Measurements from ENCODE around the gene CD101. TPM values are rescaled to one million over a fixed set of nuclear protein-coding genes. Genes with fewer than 3 reads are reported as not detected.

The CD101 gene
- total RNA-seq, 1 experiment from 2014 or later = 1.2 TPM

- DNase-seq (ENCODE audit: low read depth, low spot score) = no peak
- RAD21 ChIA-PET (ENCODE audit: low non-redundant PET in 1 of 2, low total read pairs in 2 of 2, uncharacterized antibody in 2 of 2, unreplicated experiment in 2 of 2) = no interaction called here
- CTCF ChIA-PET = no interaction called here
Observed at GRCh38 chr1:116987256-116987555, 14.4 kb upstream of the CD101 start.

More at GRCh38 chr1:116987256-116987555, 14.4 kb upstream of the CD101 start:
- Histone ChIP-seq H3K27me3 (ENCODE audit: insufficient read depth, low read length) (no peaks in the 10 kb centered on the region), H3K4me1 (ENCODE audit: control insufficient read depth in 1 of 2, insufficient read depth in 2 of 2, low read length in 2 of 2) (peaks cover 0 to 3% of the 10 kb centered on the region in 2 experiments; a peak in 1 of 4 replicates), H2AFZ (ENCODE audit: low read depth, low read length, poor library complexity, severe bottlenecking) (no peak overlapping the region), H3K4me2 (ENCODE audit: low read length) (no peak overlapping the region), H3K9ac (ENCODE audit: low read length) (no peak overlapping the region), H3K36me3 (ENCODE audit: control insufficient read depth in 1 of 2, insufficient read depth in 2 of 2, low read length in 2 of 2) (peaks cover 0 to 2% of the 10 kb centered on the region in 2 experiments; a peak in 1 of 4 replicates), H3K4me3 (replicated peaks in 1 of 2; ENCODE audit: low read depth in 1 of 2, low read length in 2 of 2) (no peak overlapping the region), H3K9me3 (ENCODE audit: control insufficient read depth in 1 of 2, insufficient read depth in 1 of 2, low read depth in 1 of 2, low read length in 2 of 2) (no peaks in the 10 kb centered on the region), H4K20me1 (ENCODE audit: insufficient read depth) (no peaks in the 10 kb centered on the region), H3K79me2 (ENCODE audit: insufficient read depth, low read length) (no peaks in the 10 kb centered on the region), H3K27ac (ENCODE audit: low read depth, low read length) (no peak overlapping the region), H3K9me2 (ENCODE audit: insufficient read depth) (no peaks in the 10 kb centered on the region)
- POLR2A ChIA-PET = no interaction called here
- intact Hi-C loops (cut with micrococcal nuclease) = no loop called here
- no peak for ATAC-seq
- TSS peak; percentile 44 for BruUV-seq (replicated peaks)
- TF ChIP-seq CTCF (IDR thresholded peaks at IDR 0.05 in 2 of 3, conservative IDR thresholded peaks at IDR 0.05 in 1 of 3; ENCODE audit: borderline replicate concordance in 1 of 3, insufficient read depth in 1 of 3, low read depth in 2 of 3, low read length in 2 of 3) (no peak), SIN3A (IDR thresholded peaks at IDR 0.05; ENCODE audit: low read depth) (no peak), MAX (IDR thresholded peaks at IDR 0.05) (no peak), ATF3 (IDR thresholded peaks at IDR 0.05) (no peak), FOSL1 (IDR thresholded peaks at IDR 0.05; ENCODE audit: low read depth) (no peak), YY1 (IDR thresholded peaks at IDR 0.05; ENCODE audit: extremely low read depth, insufficient replicate concordance, low read depth, low read length) (no peak), CBX3 (IDR thresholded peaks at IDR 0.05; ENCODE audit: low read depth) (no peak), TCF7L2 (IDR thresholded peaks at IDR 0.05; ENCODE audit: borderline replicate concordance, extremely low read depth, insufficient read depth, insufficient read length) (no peak), JUND (IDR thresholded peaks at IDR 0.05) (no peak), REST (IDR thresholded peaks at IDR 0.05; ENCODE audit: low read depth) (no peak), EZH2phosphoT487 (IDR thresholded peaks at IDR 0.05; ENCODE audit: borderline replicate concordance) (no peak), ZFX (IDR thresholded peaks at IDR 0.05) (no peak), EZH2 (IDR thresholded peaks at IDR 0.05) (no peak), POLR2AphosphoS5 (IDR thresholded peaks at IDR 0.05; ENCODE audit: low read depth, low read length) (no peak), SRF (IDR thresholded peaks at IDR 0.05; ENCODE audit: low read depth) (no peak), ZNF274 (IDR thresholded peaks at IDR 0.05; ENCODE audit: low read depth, low read length) (no peak), CEBPB (IDR thresholded peaks at IDR 0.05; ENCODE audit: low read depth) (no peak), EGR1 (IDR thresholded peaks at IDR 0.05; ENCODE audit: low read depth) (no peak), ZBTB33 (IDR thresholded peaks at IDR 0.05; ENCODE audit: extremely low read depth, insufficient replicate concordance, low read length) (no peak)
